PC-3 (cell line): ENCODE results near the gene CCDC197. TPM values are rescaled to one million over a fixed set of nuclear protein-coding genes. Genes with fewer than 3 reads are reported as not detected.

Experiments
- ATAC-seq: fragments of 200-7000 bp; cut with Tn5 transposase; 2 replicates; pipeline ENCODE4 v1.9.1; 2020; ENCODE audit warnings: mild to moderate bottlenecking, moderate library complexity
- BruUV-seq: library from RNA; stranded (reverse); fragments of 400-500 nt; replicated peaks from 2 replicates; lab custom pipeline; 2021; lab: Mats Ljungman, UMichigan
- CTCF ChIA-PET: fragments of 300-600 bp; sonication (Branson Sonifier 250); formaldehyde crosslinking; loops from one replicate; lab custom pipeline; 2022; ENCODE audit warnings: antibody characterized with exemption; lab: Charles Lee
- POLR2A ChIA-PET: fragments of 300-600 bp; sonication (Branson Sonifier 250); formaldehyde crosslinking; loops from one replicate; lab custom pipeline; 2022; ENCODE audit warnings: antibody characterized with exemption; ENCODE audit not compliant: unreplicated experiment; lab: Charles Lee
- DNase-seq: peaks from one replicate; pipeline ENCODE4 v3.0.0-alpha.2; 2015
- H2AFZ ChIP-seq: fragments of 300-600 bp; sonication (generic); 2 replicates; pipeline ENCODE4 v1.6.0; 2016; ENCODE audit warnings: antibody characterized with exemption, low read length
- H3F3A ChIP-seq: fragments of 300-600 bp; sonication (generic); one replicate; pipeline ENCODE4 v1.6.0; 2017; ENCODE audit warnings: antibody characterized with exemption, low read length, control low read depth, mild to moderate bottlenecking; ENCODE audit not compliant: unreplicated experiment
- H3K27ac ChIP-seq: fragments of 300-600 bp; sonication (generic); 2 replicates; pipeline ENCODE4 v1.5.1; 2016; ENCODE audit warnings: mild to moderate bottlenecking, low read length
- H3K27me3 ChIP-seq: fragments of 300-600 bp; sonication (generic); 2 replicates; pipeline ENCODE4 v1.6.1; 2016; ENCODE audit warnings: low read length, mixed read lengths
- H3K36me3 ChIP-seq: fragments of 300-600 bp; sonication (generic); 2 replicates; pipeline ENCODE4 v1.6.1; 2016; ENCODE audit warnings: low read depth, mixed run types, low read length, mixed read lengths
- H3K4me1 ChIP-seq: fragments of 300-600 bp; sonication (generic); 2 replicates; pipeline ENCODE4 v1.5.1; 2016; ENCODE audit warnings: low read length; ENCODE audit not compliant: insufficient read depth
- H3K4me2 ChIP-seq: fragments of 300-600 bp; sonication (generic); 2 replicates; pipeline ENCODE4 v1.6.0; 2016; ENCODE audit warnings: low read length
- H3K4me3 ChIP-seq: fragments of 300-600 bp; sonication (generic); 2 replicates; pipeline ENCODE4 v1.5.1; 2016; ENCODE audit warnings: mild to moderate bottlenecking, low read length, mixed read lengths
- H3K79me2 ChIP-seq: fragments of 300-600 bp; sonication (generic); 2 replicates; pipeline ENCODE4 v1.6.1; 2017; ENCODE audit warnings: low read length, mixed read lengths
- H3K9ac ChIP-seq: fragments of 300-600 bp; sonication (generic); 2 replicates; pipeline ENCODE4 v1.6.0; 2016; ENCODE audit warnings: mild to moderate bottlenecking, low read length
- H3K9me2 ChIP-seq: fragments of 300-600 bp; sonication (generic); replicated peaks from 2 replicates; pipeline ENCODE4 v1.6.1; 2016; ENCODE audit warnings: mixed run types, low read length, mixed read lengths
- H3K9me3 ChIP-seq: fragments of 300-600 bp; sonication (generic); 2 replicates; pipeline ENCODE4 v1.6.1; 2016; ENCODE audit warnings: low read length, mixed read lengths
- H4K20me1 ChIP-seq: fragments of 300-600 bp; sonication (generic); 2 replicates; pipeline ENCODE4 v1.6.1; 2016; ENCODE audit warnings: low read length, mixed read lengths
- EZH2 ChIP-seq: fragments of 300-600 bp; sonication (generic); IDR thresholded peaks from one replicate; pipeline ENCODE4 v1.6.1; 2017; ENCODE audit warnings: antibody characterized with exemption, mild to moderate bottlenecking, low read length; ENCODE audit not compliant: unreplicated experiment
- EZH2phosphoT487 ChIP-seq: fragments of 300-600 bp; sonication (generic); IDR thresholded peaks from 2 replicates; pipeline ENCODE4 v1.6.1; 2018; ENCODE audit warnings: mild to moderate bottlenecking, antibody characterized with exemption, low read length, borderline replicate concordance
- intact Hi-C: fragments of 100-400 bp; cut with micrococcal nuclease; formaldehyde crosslinking; loops from 2 replicates; pipeline ENCODE4 v1.9.0; 2023
- total RNA-seq: library from RNA; depleted of rRNA; stranded (reverse); fragments of >200 nt; gene quantifications from 2 replicates; pipeline ENCODE4 v1.2.3, GENCODE V29; 2014
- TF ChIP-seq, protein P1 (sequence below): fragments of 300-600 bp; sonication (generic); conservative IDR thresholded peaks from 2 replicates; pipeline ENCODE4 v1.5.1; 2017; ENCODE audit warnings: antibody characterized with exemption, low read depth, mild to moderate bottlenecking, low read length

CCDC197 gene
- total RNA-seq, 1 experiment from 2014 or later = not detected

DNA sequence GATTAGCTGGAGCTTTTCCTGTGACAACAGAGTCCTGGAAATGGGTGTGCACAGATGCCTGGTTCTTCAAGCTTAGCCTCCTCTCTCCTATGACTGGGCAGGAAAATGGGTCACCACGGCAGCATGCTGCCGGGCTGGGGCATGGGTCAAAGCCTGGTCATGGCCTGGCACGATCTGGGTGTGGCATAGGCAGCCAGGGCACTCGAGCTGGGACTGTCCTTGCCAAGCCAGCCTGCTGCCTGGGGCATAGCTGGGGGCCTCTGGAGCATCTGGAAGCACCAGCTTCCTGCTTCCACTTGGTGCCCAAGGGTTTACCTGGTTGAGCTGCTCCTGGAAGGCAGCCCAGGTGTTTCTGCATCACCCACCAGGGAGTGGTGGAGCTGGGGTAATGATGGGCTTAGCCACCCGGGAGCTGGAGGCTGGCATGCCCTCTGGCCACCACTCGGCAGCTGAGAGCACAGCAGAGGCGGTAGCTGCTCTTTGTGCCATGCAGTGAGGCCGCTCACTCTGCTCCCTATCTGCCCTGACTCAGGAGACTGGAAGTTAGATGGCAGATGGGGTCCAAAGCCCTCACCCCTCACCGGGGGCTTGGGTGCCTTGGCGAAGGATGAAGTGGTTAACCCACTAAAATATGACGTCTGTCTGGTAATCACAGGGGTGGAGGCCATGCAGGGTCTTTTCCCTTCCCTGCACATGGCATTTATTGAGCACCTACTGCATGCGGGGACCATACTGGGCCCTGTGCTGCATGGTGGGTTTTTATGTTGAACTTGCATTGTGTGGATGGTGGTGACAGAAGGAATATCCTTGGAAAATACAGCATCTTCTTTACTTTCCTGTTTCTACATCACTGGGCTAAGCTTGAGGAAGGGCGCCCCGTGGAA, 30.7 kb downstream of the CCDC197 start:
- H3K4me3 ChIP-seq = peak overlapping the region; percentile 67
- no peak overlapping the region for H2AFZ ChIP-seq
- peaks cover 19% of the 10 kb centered on the region; the same call in 1 of the 2 replicates for H3K79me2 ChIP-seq
- H3K9ac ChIP-seq = peak overlapping the region; percentile 79
- TF ChIP-seq, protein P1, sequence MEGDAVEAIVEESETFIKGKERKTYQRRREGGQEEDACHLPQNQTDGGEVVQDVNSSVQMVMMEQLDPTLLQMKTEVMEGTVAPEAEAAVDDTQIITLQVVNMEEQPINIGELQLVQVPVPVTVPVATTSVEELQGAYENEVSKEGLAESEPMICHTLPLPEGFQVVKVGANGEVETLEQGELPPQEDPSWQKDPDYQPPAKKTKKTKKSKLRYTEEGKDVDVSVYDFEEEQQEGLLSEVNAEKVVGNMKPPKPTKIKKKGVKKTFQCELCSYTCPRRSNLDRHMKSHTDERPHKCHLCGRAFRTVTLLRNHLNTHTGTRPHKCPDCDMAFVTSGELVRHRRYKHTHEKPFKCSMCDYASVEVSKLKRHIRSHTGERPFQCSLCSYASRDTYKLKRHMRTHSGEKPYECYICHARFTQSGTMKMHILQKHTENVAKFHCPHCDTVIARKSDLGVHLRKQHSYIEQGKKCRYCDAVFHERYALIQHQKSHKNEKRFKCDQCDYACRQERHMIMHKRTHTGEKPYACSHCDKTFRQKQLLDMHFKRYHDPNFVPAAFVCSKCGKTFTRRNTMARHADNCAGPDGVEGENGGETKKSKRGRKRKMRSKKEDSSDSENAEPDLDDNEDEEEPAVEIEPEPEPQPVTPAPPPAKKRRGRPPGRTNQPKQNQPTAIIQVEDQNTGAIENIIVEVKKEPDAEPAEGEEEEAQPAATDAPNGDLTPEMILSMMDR = no peak
- TF ChIP-seq EZH2phosphoT487 = peak; percentile 85
- no peak for TF ChIP-seq EZH2
- peak; percentile 93 for DNase-seq
- H3K4me1 ChIP-seq = peaks cover 56% of the 10 kb centered on the region
- intact Hi-C loops = loop anchor here (2.0 kb wide), 1 partner anchor 53 kb away; the partner anchor contains the start of genes DDX24 and IFI27L1
- CTCF ChIA-PET = interaction anchor here (0.9 to 1.7 kb wide), 4 partner anchors 9 to 104 kb away, joined by 3 to 9 read pairs (median 5); partner anchors contain the start of genes DDX24 and IFI27L1
- POLR2A ChIA-PET = interaction anchor here (0.5 kb wide), 1 partner anchor 41 kb away, joined by 3 read pairs; no protein-coding TSS in a partner anchor
- no peaks in the 10 kb centered on the region for H3K36me3 ChIP-seq
- BruUV-seq = no TSS peak
- peak overlapping the region; percentile 72 for H3K4me2 ChIP-seq
- H4K20me1 ChIP-seq = no peaks in the 10 kb centered on the region
- no peaks in the 10 kb centered on the region for H3K27me3 ChIP-seq
- H3K9me2 ChIP-seq = no peaks in the 10 kb centered on the region
- peak; percentile 33 for ATAC-seq
- H3K27ac ChIP-seq = peak overlapping the region; percentile 98
- H3K9me3 ChIP-seq = no peaks in the 10 kb centered on the region
- H3F3A ChIP-seq = peaks cover 4% of the 10 kb centered on the region

DNA sequence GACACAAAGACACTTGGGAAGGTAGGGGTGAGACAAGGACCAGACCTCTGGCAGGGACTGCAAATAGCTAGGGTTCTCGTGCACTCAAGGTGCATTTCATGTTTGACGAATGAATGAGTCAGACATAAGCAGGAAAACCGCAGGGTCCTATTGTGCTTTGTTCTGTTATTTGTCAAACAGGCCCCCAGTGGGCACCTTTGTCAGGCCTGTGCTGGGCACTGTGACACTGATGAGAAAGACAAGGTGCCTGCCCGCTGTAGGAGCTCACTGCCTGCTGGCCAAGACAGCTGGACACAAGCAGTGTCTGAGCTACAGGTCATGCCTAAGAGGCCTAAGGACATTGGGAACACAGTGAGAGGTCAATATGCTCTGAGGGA, 31.3 kb downstream of the CCDC197 start:
- Histone ChIP-seq H3K27me3 (no peaks in the 10 kb centered on the region), H3K27ac (peak overlapping the region; percentile 98), H3F3A (peaks cover 4% of the 10 kb centered on the region), H3K9ac (peak overlapping the region; percentile 79), H3K4me1 (peaks cover 56% of the 10 kb centered on the region), H4K20me1 (no peaks in the 10 kb centered on the region), H2AFZ (no peak overlapping the region), H3K36me3 (no peaks in the 10 kb centered on the region), H3K9me3 (no peaks in the 10 kb centered on the region), H3K4me3 (no peak overlapping the region), H3K9me2 (no peaks in the 10 kb centered on the region), H3K79me2 (peaks cover 19% of the 10 kb centered on the region; the same call in 1 of the 2 replicates), H3K4me2 (peak overlapping the region; percentile 72)
- peak; percentile 65 for ATAC-seq
- TF ChIP-seq, protein P1 = no peak
- TF ChIP-seq EZH2phosphoT487 = peak; percentile 52; the same call in 1 of the 2 replicates
- TF ChIP-seq EZH2 = no peak
- DNase-seq = peak; percentile 93
- ChIA-PET POLR2A (interaction anchor here (0.5 kb wide), 1 partner anchor 41 kb away, joined by 3 read pairs; no protein-coding TSS in a partner anchor), CTCF (interaction anchor here (1.0 to 1.7 kb wide), 3 partner anchors 8 to 88 kb away, joined by 3 to 9 read pairs (median 6); partner anchors contain the start of genes DDX24 and IFI27L1)
- no TSS peak for BruUV-seq
- intact Hi-C loops = loop anchor here (2.0 kb wide), 1 partner anchor 52 kb away; the partner anchor contains the start of genes DDX24 and IFI27L1
